GM12878 (cell line): Measurements from ENCODE around the gene COL4A2. TPM values are rescaled to one million over a fixed set of nuclear protein-coding genes. Genes with fewer than 3 reads are reported as not detected.

Experiments used
- ATAC-seq: fragments of 200-7000 bp; cut with Tn5 transposase; 3 replicates; pipeline ENCODE4 v1.9.1; 2020; ENCODE audit warnings: mild to moderate bottlenecking, moderate library complexity
- BruUV-seq: library from RNA; stranded (reverse); fragments of 400-500 nt; replicated peaks from 2 replicates; lab custom pipeline; 2021; lab: Mats Ljungman, UMichigan
- CTCF ChIA-PET: fragments of 300-600 bp; sonication (Branson Sonifier 250); formaldehyde crosslinking; extraction: SDS; loops from one replicate; lab custom pipeline; 2021; ENCODE audit warnings: inconsistent platforms; lab: Yijun Ruan, JAX
- POLR2A ChIA-PET: fragments of 350-600 bp; formaldehyde crosslinking; extraction: SDS; loops from one replicate; lab custom pipeline; 2021; ENCODE audit warnings: inconsistent platforms; lab: Charles Lee
- RAD21 ChIA-PET: fragments of 300-600 bp; sonication (Branson Sonifier 250); formaldehyde crosslinking; loops from one replicate; lab custom pipeline; 2023; ENCODE audit warnings: antibody characterized with exemption; ENCODE audit not compliant: unreplicated experiment; lab: Charles Lee
- SMC1A ChIA-PET: fragments of 300-600 bp; sonication (Branson Sonifier 250); formaldehyde crosslinking; loops from one replicate; lab custom pipeline; 2023; ENCODE audit not compliant: unreplicated experiment, uncharacterized antibody; lab: Charles Lee
- DNase-seq: peaks from one replicate; pipeline ENCODE4 v3.0.0-alpha.2; 2011; ENCODE audit warnings: low read depth, low spot score
- FAIRE-seq: peaks from 3 replicates; lab custom pipeline; 2011; peaks lifted over from hg19 to GRCh38; lab: Jason Lieb, UNC
- H2AFZ ChIP-seq: 2 replicates; pipeline ENCODE4 v1.6.0; 2011; ENCODE audit warnings: low read depth, low read length, control low read depth; ENCODE audit not compliant: control insufficient read depth
- H3K27ac ChIP-seq: 2 replicates; pipeline ENCODE4 v1.5.1; 2011; ENCODE audit warnings: control low read depth; ENCODE audit not compliant: control insufficient read depth, insufficient read depth
- H3K27me3 ChIP-seq, 2 experiments: replicated peaks in 1 of 2; 2 replicates each; pipeline versions ENCODE4 v1.6.0 to v1.6.1; 2011; ENCODE audit warnings: low read length in 1 of 2; ENCODE audit not compliant: control insufficient read depth in 2 of 2, insufficient read depth in 2 of 2
- H3K36me3 ChIP-seq, 2 experiments: 2 replicates each; pipeline ENCODE4 v1.5.1; 2011; ENCODE audit warnings: low read length in 1 of 2; ENCODE audit not compliant: control insufficient read depth in 2 of 2, insufficient read depth in 2 of 2
- H3K4me1 ChIP-seq: 2 replicates; pipeline ENCODE4 v1.6.1; 2011; ENCODE audit warnings: mild to moderate bottlenecking, low read length, moderate library complexity, mixed read lengths; ENCODE audit not compliant: control insufficient read depth, insufficient read depth
- H3K4me2 ChIP-seq: 2 replicates; pipeline ENCODE4 v1.6.0; 2011; ENCODE audit warnings: control low read depth; ENCODE audit not compliant: control insufficient read depth, insufficient read depth
- H3K4me3 ChIP-seq: fragments of 200-600 bp; sonication (generic); 2 replicates; pipeline ENCODE4 v1.5.1; 2016
- H3K79me2 ChIP-seq: 2 replicates; pipeline ENCODE4 v1.6.0; 2011; ENCODE audit warnings: low read length; ENCODE audit not compliant: control insufficient read depth, insufficient read depth
- H3K9ac ChIP-seq: 2 replicates; pipeline ENCODE4 v1.8.0; 2011; ENCODE audit warnings: low read length, control low read depth, mixed read lengths; ENCODE audit not compliant: control insufficient read depth, insufficient read depth
- H3K9me3 ChIP-seq: replicated peaks from 3 replicates; pipeline ENCODE4 v1.5.1; 2011; ENCODE audit warnings: mild to moderate bottlenecking, low read length; ENCODE audit not compliant: control insufficient read depth, insufficient read depth
- H4K20me1 ChIP-seq: 2 replicates; pipeline ENCODE4 v1.6.0; 2011; ENCODE audit not compliant: control insufficient read depth, insufficient read depth
- BRCA1 ChIP-seq: IDR thresholded peaks from 2 replicates; pipeline ENCODE4 v1.6.1; 2011; ENCODE audit warnings: low read depth, low read length, improper control_type of control experiment
- CBX3 ChIP-seq: fragments of 200-600 bp; sonication (generic); IDR thresholded peaks from 2 replicates; pipeline ENCODE4 v1.6.1; 2016; ENCODE audit warnings: low read depth, borderline replicate concordance
- EED ChIP-seq: sonication (generic); IDR thresholded peaks from 2 replicates; pipeline ENCODE4 v1.6.1; 2016; ENCODE audit warnings: antibody characterized with exemption, low read depth
- HDAC6 ChIP-seq: fragments of 200-600 bp; sonication (generic); IDR thresholded peaks from one replicate; pipeline ENCODE4 v1.8.0; 2017; ENCODE audit warnings: antibody characterized with exemption; ENCODE audit not compliant: unreplicated experiment
- LARP7 ChIP-seq: fragments of 450-650 bp; IDR thresholded peaks from 2 replicates; pipeline ENCODE4 v1.6.1; 2017; ENCODE audit warnings: mild to moderate bottlenecking
- NR2C1 ChIP-seq: fragments of 450-650 bp; IDR thresholded peaks from 2 replicates; pipeline ENCODE4 v1.6.1; 2017; ENCODE audit warnings: antibody characterized with exemption, mild to moderate bottlenecking, moderate library complexity
- RFX5 ChIP-seq: IDR thresholded peaks from 2 replicates; pipeline ENCODE4 v1.6.1; 2011; ENCODE audit warnings: low read depth, low read length, improper control_type of control experiment
- SREBF1 ChIP-seq: IDR thresholded peaks from 2 replicates; pipeline ENCODE4 v1.6.1; 2012; ENCODE audit warnings: mild to moderate bottlenecking, low read length
- SREBF2 ChIP-seq: IDR thresholded peaks from 2 replicates; pipeline ENCODE4 v1.6.1; 2012; ENCODE audit warnings: mild to moderate bottlenecking, low read length
- SUPT20H ChIP-seq: IDR thresholded peaks from 2 replicates; pipeline ENCODE4 v1.6.1; 2011; ENCODE audit warnings: low read depth, mild to moderate bottlenecking, low read length, moderate library complexity, borderline replicate concordance; ENCODE audit not compliant: control insufficient read depth
- YBX1 ChIP-seq: fragments of 450-650 bp; IDR thresholded peaks from 2 replicates; pipeline ENCODE4 v1.6.1; 2016; ENCODE audit warnings: antibody characterized with exemption
- ZNF207 ChIP-seq: fragments of 450-650 bp; IDR thresholded peaks from 2 replicates; pipeline ENCODE4 v1.6.1; 2014; ENCODE audit warnings: antibody characterized with exemption, mild to moderate bottlenecking, borderline replicate concordance
- ZNF24 ChIP-seq: fragments of 450-650 bp; IDR thresholded peaks from 2 replicates; pipeline ENCODE4 v1.6.1; 2017; ENCODE audit warnings: antibody characterized with exemption, mild to moderate bottlenecking
- WGBS: methylation state at CpG from one replicate; pipeline ENCODE4 v1.1.6; 2016; ENCODE audit warnings: low lambda C conversion rate; ENCODE audit not compliant: insufficient replicate concordance, insufficient coverage; ENCODE audit errors: missing lambda C conversion rate; 5-methylcytosine and 5-hydroxymethylcytosine counted together
- in situ Hi-C: fragments of 300-500 bp; cut with MboI; formaldehyde crosslinking; loops from 9 replicates; pipeline ENCODE4 v1.14.3; 2018; ENCODE audit warnings: mixed read lengths
- intact Hi-C: fragments of 100-400 bp; cut with micrococcal nuclease; formaldehyde crosslinking; loops from one replicate; pipeline ENCODE4 v1.14.2; 2022; ENCODE audit not compliant: unreplicated experiment
- polyA plus RNA-seq, 11 experiments: library from polyadenylated mRNA; depleted of rRNA in 4 of 11; unstranded in 6 of 11; stranded (reverse) in 5 of 11; fragments of >200 nt; fragmentation: Nextera tagmentation in 4 of 11; fragmentation: Illumina TruSeq in 1 of 11; extraction: Ambion mirVana in 4 of 11; extraction: Trizol in 1 of 11; gene quantifications; 1 replicate in 1 of 11; 2 replicates in 10 of 11; pipeline versions ENCODE4 v1.2.1 to v1.2.3, GENCODE V29; 2011 to 2016; ENCODE audit warnings: inconsistent platforms in 2 of 11, missing spikeins in 2 of 11, low read depth in 1 of 11
- total RNA-seq, 4 experiments: library from RNA; depleted of rRNA in 3 of 4; stranded (reverse); fragments of >200 nt in 3 of 4; fragmentation: Illumina TruSeq in 1 of 4; extraction: Trizol in 1 of 4; gene quantifications; 2 replicates each; pipeline versions ENCODE4 v1.2.1 to v1.2.3, GENCODE V29; 2013 to 2021
- TF ChIP-seq, protein P1 (sequence below): IDR thresholded peaks from 2 replicates; pipeline ENCODE4 v1.6.1; 2011; ENCODE audit warnings: borderline replicate concordance, low read depth, mild to moderate bottlenecking, moderate library complexity, mixed read lengths, low read length; ENCODE audit not compliant: insufficient read depth; ENCODE audit errors: extremely low read length

COL4A2 gene
- total and polyA plus RNA-seq, 10 of the 15 experiments (the other 5 are each of a cell fraction or from before 2014, with no cell fraction given) = 0.16 to 1.6 (median 0.62) TPM; not detected in 3

DNA sequence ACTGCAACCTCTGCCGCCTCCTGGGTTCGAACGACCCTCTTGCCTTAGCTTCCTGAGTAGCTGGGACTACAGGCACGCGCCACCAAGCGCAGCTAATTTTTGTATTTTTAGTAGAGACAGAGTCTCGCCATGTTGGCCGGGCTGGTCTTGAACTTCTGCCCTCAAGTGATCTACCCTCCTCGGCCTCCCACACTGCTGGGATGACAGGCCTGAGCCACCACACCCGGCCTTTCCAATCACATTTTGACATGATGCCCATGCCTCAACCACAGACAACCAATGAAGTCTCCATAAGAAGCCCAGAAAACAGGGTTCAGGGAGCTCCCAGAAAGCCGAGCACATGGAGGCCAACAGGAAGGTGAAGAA lies 242.7 kb downstream of the COL4A2 start:
- Histone ChIP-seq H4K20me1 (no peaks in the 10 kb centered on the region), H3K4me3 (no peak overlapping the region), H3K9ac (no peak overlapping the region), H3K27me3 (no peaks in the 10 kb centered on the region), H3K27ac (no peak overlapping the region), H3K4me2 (no peak overlapping the region), H3K36me3 (no peaks in the 10 kb centered on the region), H2AFZ (no peak overlapping the region)
- ATAC-seq = no peak
- in situ Hi-C loops = no loop called here
- ChIA-PET SMC1A (interaction anchor here (1.0 to 1.5 kb wide), 4 partner anchors 10 to 95 kb away, joined by 3 to 6 read pairs (median 3); no protein-coding TSS in a partner anchor), POLR2A (interaction anchor here (1.0 to 1.7 kb wide), 3 partner anchors 10 to 12 kb away, joined by 3 to 8 read pairs (median 3); partner anchors contain the start of gene RAB20), CTCF (interaction anchor here (1.0 to 1.2 kb wide), 4 partner anchors 9 to 106 kb away, joined by 3 to 5 read pairs (median 3); no protein-coding TSS in a partner anchor), RAD21 (interaction anchor here (1.0 to 1.8 kb wide), 3 partner anchors 11 to 94 kb away, joined by 3 to 6 read pairs (median 3); no protein-coding TSS in a partner anchor)
- WGBS = 77% methylated on average over 11 of the region's 11 CpGs
- DNase-seq = no peak
- BruUV-seq = no TSS peak
- TF ChIP-seq SUPT20H = no peak
- no peak for TF ChIP-seq SREBF1
- TF ChIP-seq SREBF2 = no peak
- no peak for TF ChIP-seq ZNF207
- TF ChIP-seq YBX1 = no peak
- TF ChIP-seq, all 136 proteins: peak for 0
- Histone ChIP-seq H3K79me2 (no peaks in the 10 kb centered on the region), H3K4me1 (no peaks in the 10 kb centered on the region; the same call in 1 of the 2 replicates), H3K9me3 (no peaks in the 10 kb centered on the region; the same call in 2 of the 3 replicates)
- intact Hi-C loops = loop anchor here (10.0 kb wide), 1 partner anchor 1385 kb away; no protein-coding TSS in a partner anchor
- no peak for FAIRE-seq

DNA sequence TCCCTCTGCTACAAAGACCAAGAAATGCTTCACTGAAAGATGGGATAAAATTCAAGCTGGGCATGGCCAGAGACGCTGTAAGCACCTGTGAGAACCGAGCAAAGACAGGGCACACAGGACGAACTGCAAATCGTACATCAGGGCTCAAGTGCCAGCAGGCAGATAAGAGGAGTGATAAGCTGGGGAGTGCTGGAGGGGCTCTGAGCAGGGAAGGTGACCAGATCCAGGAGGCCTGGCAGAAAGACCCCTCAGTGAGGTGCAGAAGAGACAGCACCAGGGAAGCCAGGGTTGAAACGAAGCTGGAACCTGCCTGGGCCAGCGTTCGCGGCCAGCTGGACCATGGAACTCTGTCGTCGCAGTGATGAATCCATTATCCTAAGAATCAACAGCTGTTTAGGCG lies 244.2 kb downstream of the COL4A2 start:
- H3K4me1 ChIP-seq = no peaks in the 10 kb centered on the region; the same call in 1 of the 2 replicates
- no peak overlapping the region for H3K27ac ChIP-seq
- H2AFZ ChIP-seq = no peak overlapping the region
- ATAC-seq (no peak), DNase-seq (no peak), FAIRE-seq (no peak)
- no peak overlapping the region for H3K9ac ChIP-seq
- no peaks in the 10 kb centered on the region; the same call in 2 of the 3 replicates for H3K9me3 ChIP-seq
- H3K27me3 ChIP-seq = no peaks in the 10 kb centered on the region
- H3K36me3 ChIP-seq = no peaks in the 10 kb centered on the region; a peak in 1 of 4 replicates
- BruUV-seq = no TSS peak
- in situ Hi-C loops (no loop called here), intact Hi-C loops (loop anchor here (10.0 kb wide), 1 partner anchor 1386 kb away; no protein-coding TSS in a partner anchor)
- H3K4me2 ChIP-seq = peak overlapping the region; percentile 2; the same call in 1 of the 2 replicates
- RAD21 ChIA-PET = interaction anchor here (1.0 kb wide), 1 partner anchor 10 kb away, joined by 3 read pairs; the partner anchor contains the start of gene RAB20
- CTCF ChIA-PET = interaction anchor here (1.3 to 2.4 kb wide), 3 partner anchors 12 to 96 kb away, joined by 3 to 8 read pairs (median 4); no protein-coding TSS in a partner anchor
- POLR2A ChIA-PET = interaction anchor here (1.8 kb wide), 1 partner anchor 9 kb away, joined by 4 read pairs; no protein-coding TSS in a partner anchor
- no peak overlapping the region for H3K4me3 ChIP-seq
- no peaks in the 10 kb centered on the region for H3K79me2 ChIP-seq
- TF ChIP-seq ZNF24 = no peak
- no peak for TF ChIP-seq LARP7
- TF ChIP-seq CBX3 = no peak
- TF ChIP-seq NR2C1 = no peak
- no peak for TF ChIP-seq BRCA1
- no peak for TF ChIP-seq RFX5
- no peak for TF ChIP-seq EED
- TF ChIP-seq HDAC6 = no peak
- no peak for TF ChIP-seq SUPT20H
- TF ChIP-seq, protein P1, sequence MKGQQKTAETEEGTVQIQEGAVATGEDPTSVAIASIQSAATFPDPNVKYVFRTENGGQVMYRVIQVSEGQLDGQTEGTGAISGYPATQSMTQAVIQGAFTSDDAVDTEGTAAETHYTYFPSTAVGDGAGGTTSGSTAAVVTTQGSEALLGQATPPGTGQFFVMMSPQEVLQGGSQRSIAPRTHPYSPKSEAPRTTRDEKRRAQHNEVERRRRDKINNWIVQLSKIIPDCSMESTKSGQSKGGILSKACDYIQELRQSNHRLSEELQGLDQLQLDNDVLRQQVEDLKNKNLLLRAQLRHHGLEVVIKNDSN = no peak
- 89% methylated on average over 11 of the region's 11 CpGs for WGBS
- SMC1A ChIA-PET = interaction anchor here (0.9 to 2.7 kb wide), 4 partner anchors 10 to 96 kb away, joined by 3 to 11 read pairs (median 6); partner anchors contain the start of gene RAB20
- no peaks in the 10 kb centered on the region for H4K20me1 ChIP-seq
